ENCODE data around the gene UCKL1.
"Not testable (repeated sequence)": the region's sequence is repeated elsewhere in the genome, so short reads cannot be mapped to it uniquely, and the experiment has no call there.

UCKL1 gene

GRCh38 chr20:63961664-63962425 lies 5.6 kb upstream of the UCKL1 start:
- CTCF ChIA-PET = no interaction called here
- POLR2A ChIA-PET = no interaction called here
- TF ChIP-seq NFRKB (IDR thresholded peaks at IDR 0.05) (no peak), SP1 (IDR thresholded peaks at IDR 0.05) (no peak), L3MBTL2 (conservative IDR thresholded peaks at IDR 0.05) (no peak), FOXA1 (IDR thresholded peaks at IDR 0.05) (no peak), LEF1 (IDR thresholded peaks at IDR 0.05; ENCODE audit: borderline replicate concordance) (no peak), FOXK2 (IDR thresholded peaks at IDR 0.05) (no peak), FOXM1 (IDR thresholded peaks at IDR 0.05; ENCODE audit: borderline replicate concordance) (no peak), SUZ12 (IDR thresholded peaks at IDR 0.05) (no peak), HDGF (IDR thresholded peaks at IDR 0.05; ENCODE audit: borderline replicate concordance) (no peak)
- no peak for DNase-seq (ENCODE audit: extremely low spot score)

- CTCF ChIA-PET; POLR2A ChIA-PET; DNase-seq (ENCODE audit: extremely low spot score): not testable (repeated sequence)
Measured at GRCh38 chr20:63960654-63961621, 4.7 kb upstream of the UCKL1 start.

- CTCF ChIA-PET = no interaction called here
- no peak for DNase-seq (ENCODE audit: extremely low spot score)
Measured at GRCh38 chr20:63959699-63960075, 3.5 kb upstream of the UCKL1 start.

GRCh38 chr20:63958964-63959698 lies 2.9 kb upstream of the UCKL1 start:
- DNase-seq (ENCODE audit: extremely low spot score) = no peak
- TF ChIP-seq PKNOX1 (IDR thresholded peaks at IDR 0.05) (no peak), ELF4 (IDR thresholded peaks at IDR 0.05) (no peak), ZNF384 (IDR thresholded peaks at IDR 0.05) (no peak), TARDBP (IDR thresholded peaks at IDR 0.05) (no peak), BHLHE40 (IDR thresholded peaks at IDR 0.05; ENCODE audit: borderline replicate concordance) (no peak), CTBP1 (IDR thresholded peaks at IDR 0.05; ENCODE audit: borderline replicate concordance) (no peak), FOXM1 (IDR thresholded peaks at IDR 0.05; ENCODE audit: borderline replicate concordance) (no peak), SUZ12 (IDR thresholded peaks at IDR 0.05) (no peak), FOXA1 (IDR thresholded peaks at IDR 0.05) (no peak), FOXK2 (IDR thresholded peaks at IDR 0.05) (no peak)
- CTCF ChIA-PET = interaction anchor here (1.0 kb wide), 1 partner anchor 15 kb away, joined by 4 read pairs; no protein-coding TSS in a partner anchor
- POLR2A ChIA-PET = interaction anchor here (1.0 to 3.3 kb wide), 3 partner anchors 9 to 21 kb away, joined by 4 to 27 read pairs (median 13); partner anchors contain the start of gene PRPF6

More at GRCh38 chr20:63959699-63960075, 3.5 kb upstream of the UCKL1 start:
- no peak for TF ChIP-seq CTBP1 (IDR thresholded peaks at IDR 0.05; ENCODE audit: borderline replicate concordance)
- no peak for TF ChIP-seq ZNF384 (IDR thresholded peaks at IDR 0.05)
- TF ChIP-seq FOXK2 (IDR thresholded peaks at IDR 0.05) = no peak
- no peak for TF ChIP-seq BHLHE40 (IDR thresholded peaks at IDR 0.05; ENCODE audit: borderline replicate concordance)
- TF ChIP-seq SUZ12 (IDR thresholded peaks at IDR 0.05) = no peak
- no peak for TF ChIP-seq ELF4 (IDR thresholded peaks at IDR 0.05)
- TF ChIP-seq PKNOX1 (IDR thresholded peaks at IDR 0.05) = no peak
- TF ChIP-seq TARDBP (IDR thresholded peaks at IDR 0.05) = no peak
- TF ChIP-seq L3MBTL2 (conservative IDR thresholded peaks at IDR 0.05) = no peak
- no peak for TF ChIP-seq SP1 (IDR thresholded peaks at IDR 0.05)
- no peak for TF ChIP-seq LEF1 (IDR thresholded peaks at IDR 0.05; ENCODE audit: borderline replicate concordance)
- TF ChIP-seq FOXA1 (IDR thresholded peaks at IDR 0.05) = no peak
- TF ChIP-seq FOXM1 (IDR thresholded peaks at IDR 0.05; ENCODE audit: borderline replicate concordance) = no peak
- no peak for TF ChIP-seq NFRKB (IDR thresholded peaks at IDR 0.05)
- TF ChIP-seq HDGF (IDR thresholded peaks at IDR 0.05; ENCODE audit: borderline replicate concordance) = no peak
- TF ChIP-seq ARNT (IDR thresholded peaks at IDR 0.05) = no peak
- POLR2A ChIA-PET = no interaction called here

GRCh38 chr20:63958471-63958870 lies 2.3 kb upstream of the UCKL1 start:
- TF ChIP-seq ARNT (IDR thresholded peaks at IDR 0.05) (no peak), PKNOX1 (IDR thresholded peaks at IDR 0.05) (no peak)
- ChIA-PET CTCF (interaction anchor here (1.0 kb wide), 1 partner anchor 15 kb away, joined by 4 read pairs; no protein-coding TSS in a partner anchor), POLR2A (interaction anchor here (1.0 to 3.3 kb wide), 3 partner anchors 9 to 22 kb away, joined by 4 to 27 read pairs (median 13); partner anchors contain the start of gene PRPF6)
- no peak for DNase-seq (ENCODE audit: extremely low spot score)
